ENCODE results near the gene POLR2L. TPM values are rescaled to one million over a fixed set of nuclear protein-coding genes. Genes with fewer than 3 reads are reported as not detected.
A peak's percentile ranks its signal among the peaks of the same experiment; 100 is the strongest.

Gene POLR2L
- total and polyA plus RNA-seq, 2 of the 13 experiments (the other 11 are each of a cell fraction or from before 2014, with no cell fraction given): 104 to 114 TPM

DNA sequence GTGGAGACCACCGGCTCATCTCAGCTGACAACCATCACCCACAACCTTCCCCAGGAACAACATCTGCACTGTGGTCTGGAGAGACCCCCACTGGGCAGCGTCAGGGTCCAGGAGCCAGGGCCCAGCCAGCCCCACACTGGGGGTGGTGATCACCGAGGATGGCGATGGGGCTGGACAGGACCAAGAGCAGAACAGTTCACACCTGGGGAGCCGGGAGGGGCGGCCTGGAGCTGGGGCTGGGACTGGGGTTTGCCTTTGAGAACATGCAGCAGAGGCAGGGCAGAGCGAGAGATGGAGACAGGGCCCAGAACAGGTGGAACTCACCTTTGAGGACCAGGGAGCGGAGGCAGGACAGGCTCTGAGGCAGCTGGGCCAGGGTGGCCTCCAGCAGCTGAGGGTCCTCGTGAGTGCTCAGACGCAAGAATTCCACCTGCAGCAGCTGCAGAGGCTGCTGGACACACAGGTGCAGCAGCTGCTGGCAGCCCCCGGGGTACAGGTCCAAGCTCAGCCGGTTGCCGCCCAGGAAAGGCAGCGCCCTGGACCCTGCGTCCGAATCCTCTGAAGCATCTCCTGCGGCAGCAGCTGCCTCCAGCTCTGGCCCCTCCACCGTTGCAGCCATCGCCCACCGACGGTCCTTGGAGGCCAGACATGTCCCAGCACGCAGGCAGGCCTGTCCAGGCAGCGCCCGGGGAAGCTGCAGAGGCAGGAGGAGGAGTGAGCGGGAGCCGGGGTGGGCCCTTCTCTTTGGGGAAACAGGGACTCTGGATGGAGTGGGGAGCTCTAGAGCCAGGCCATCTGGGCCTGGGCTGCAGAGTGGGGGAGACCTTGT lies 38.3 kb downstream of the POLR2L start (continued):
- TF ChIP-seq ZNF746 (CRISPR knock-in tag; IDR thresholded peaks at IDR 0.05) (0 out of 2 replicates have a peak, but pooled peaks have one; percentile 35), CBFB (CRISPR knock-in tag; IDR thresholded peaks at IDR 0.05) (0 out of 2 replicates have a peak, but pooled peaks have one; percentile 26), AGO1 (IDR thresholded peaks at IDR 0.05; ENCODE audit: low read depth, low read length, poor library complexity, severe bottlenecking) (peak; percentile 74), AGO2 (optimal IDR thresholded peaks at IDR 0.05; ENCODE audit: low read depth, low read length) (peak; percentile 68), ZNF891 (CRISPR knock-in tag; IDR thresholded peaks at IDR 0.05) (peak; percentile 21; the same call in 1 of the 2 replicates), KDM2A (CRISPR knock-in tag; IDR thresholded peaks at IDR 0.05; ENCODE audit: borderline replicate concordance, low read depth) (peak; percentile 22; the same call in 1 of the 2 replicates), MYNN (CRISPR knock-in tag; IDR thresholded peaks at IDR 0.05; ENCODE audit: low read depth) (no peak), ZFX (CRISPR knock-in tag; IDR thresholded peaks at IDR 0.05; ENCODE audit: low read depth) (peak; percentile 48; the same call in 1 of the 2 replicates), REPIN1 (CRISPR knock-in tag; IDR thresholded peaks at IDR 0.05; ENCODE audit: borderline replicate concordance, low read depth) (no peak), DPF2 (CRISPR knock-in tag; IDR thresholded peaks at IDR 0.05; ENCODE audit: borderline replicate concordance, low read depth) (0 out of 2 replicates have a peak, but pooled peaks have one; percentile 18)
- TF ChIP-seq, protein P1, sequence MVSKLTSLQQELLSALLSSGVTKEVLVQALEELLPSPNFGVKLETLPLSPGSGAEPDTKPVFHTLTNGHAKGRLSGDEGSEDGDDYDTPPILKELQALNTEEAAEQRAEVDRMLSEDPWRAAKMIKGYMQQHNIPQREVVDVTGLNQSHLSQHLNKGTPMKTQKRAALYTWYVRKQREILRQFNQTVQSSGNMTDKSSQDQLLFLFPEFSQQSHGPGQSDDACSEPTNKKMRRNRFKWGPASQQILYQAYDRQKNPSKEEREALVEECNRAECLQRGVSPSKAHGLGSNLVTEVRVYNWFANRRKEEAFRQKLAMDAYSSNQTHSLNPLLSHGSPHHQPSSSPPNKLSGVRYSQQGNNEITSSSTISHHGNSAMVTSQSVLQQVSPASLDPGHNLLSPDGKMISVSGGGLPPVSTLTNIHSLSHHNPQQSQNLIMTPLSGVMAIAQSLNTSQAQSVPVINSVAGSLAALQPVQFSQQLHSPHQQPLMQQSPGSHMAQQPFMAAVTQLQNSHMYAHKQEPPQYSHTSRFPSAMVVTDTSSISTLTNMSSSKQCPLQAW (CRISPR knock-in tag; IDR thresholded peaks at IDR 0.05): peak; percentile 62; the same call in 1 of the 2 replicates
- TF ChIP-seq, protein P2, sequence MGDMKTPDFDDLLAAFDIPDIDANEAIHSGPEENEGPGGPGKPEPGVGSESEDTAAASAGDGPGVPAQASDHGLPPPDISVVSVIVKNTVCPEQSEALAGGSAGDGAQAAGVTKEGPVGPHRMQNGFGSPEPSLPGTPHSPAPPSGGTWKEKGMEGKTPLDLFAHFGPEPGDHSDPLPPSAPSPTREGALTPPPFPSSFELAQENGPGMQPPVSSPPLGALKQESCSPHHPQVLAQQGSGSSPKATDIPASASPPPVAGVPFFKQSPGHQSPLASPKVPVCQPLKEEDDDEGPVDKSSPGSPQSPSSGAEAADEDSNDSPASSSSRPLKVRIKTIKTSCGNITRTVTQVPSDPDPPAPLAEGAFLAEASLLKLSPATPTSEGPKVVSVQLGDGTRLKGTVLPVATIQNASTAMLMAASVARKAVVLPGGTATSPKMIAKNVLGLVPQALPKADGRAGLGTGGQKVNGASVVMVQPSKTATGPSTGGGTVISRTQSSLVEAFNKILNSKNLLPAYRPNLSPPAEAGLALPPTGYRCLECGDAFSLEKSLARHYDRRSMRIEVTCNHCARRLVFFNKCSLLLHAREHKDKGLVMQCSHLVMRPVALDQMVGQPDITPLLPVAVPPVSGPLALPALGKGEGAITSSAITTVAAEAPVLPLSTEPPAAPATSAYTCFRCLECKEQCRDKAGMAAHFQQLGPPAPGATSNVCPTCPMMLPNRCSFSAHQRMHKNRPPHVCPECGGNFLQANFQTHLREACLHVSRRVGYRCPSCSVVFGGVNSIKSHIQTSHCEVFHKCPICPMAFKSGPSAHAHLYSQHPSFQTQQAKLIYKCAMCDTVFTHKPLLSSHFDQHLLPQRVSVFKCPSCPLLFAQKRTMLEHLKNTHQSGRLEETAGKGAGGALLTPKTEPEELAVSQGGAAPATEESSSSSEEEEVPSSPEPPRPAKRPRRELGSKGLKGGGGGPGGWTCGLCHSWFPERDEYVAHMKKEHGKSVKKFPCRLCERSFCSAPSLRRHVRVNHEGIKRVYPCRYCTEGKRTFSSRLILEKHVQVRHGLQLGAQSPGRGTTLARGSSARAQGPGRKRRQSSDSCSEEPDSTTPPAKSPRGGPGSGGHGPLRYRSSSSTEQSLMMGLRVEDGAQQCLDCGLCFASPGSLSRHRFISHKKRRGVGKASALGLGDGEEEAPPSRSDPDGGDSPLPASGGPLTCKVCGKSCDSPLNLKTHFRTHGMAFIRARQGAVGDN (CRISPR knock-in tag; IDR thresholded peaks at IDR 0.05): peak; percentile 55
- TF ChIP-seq, protein P3, sequence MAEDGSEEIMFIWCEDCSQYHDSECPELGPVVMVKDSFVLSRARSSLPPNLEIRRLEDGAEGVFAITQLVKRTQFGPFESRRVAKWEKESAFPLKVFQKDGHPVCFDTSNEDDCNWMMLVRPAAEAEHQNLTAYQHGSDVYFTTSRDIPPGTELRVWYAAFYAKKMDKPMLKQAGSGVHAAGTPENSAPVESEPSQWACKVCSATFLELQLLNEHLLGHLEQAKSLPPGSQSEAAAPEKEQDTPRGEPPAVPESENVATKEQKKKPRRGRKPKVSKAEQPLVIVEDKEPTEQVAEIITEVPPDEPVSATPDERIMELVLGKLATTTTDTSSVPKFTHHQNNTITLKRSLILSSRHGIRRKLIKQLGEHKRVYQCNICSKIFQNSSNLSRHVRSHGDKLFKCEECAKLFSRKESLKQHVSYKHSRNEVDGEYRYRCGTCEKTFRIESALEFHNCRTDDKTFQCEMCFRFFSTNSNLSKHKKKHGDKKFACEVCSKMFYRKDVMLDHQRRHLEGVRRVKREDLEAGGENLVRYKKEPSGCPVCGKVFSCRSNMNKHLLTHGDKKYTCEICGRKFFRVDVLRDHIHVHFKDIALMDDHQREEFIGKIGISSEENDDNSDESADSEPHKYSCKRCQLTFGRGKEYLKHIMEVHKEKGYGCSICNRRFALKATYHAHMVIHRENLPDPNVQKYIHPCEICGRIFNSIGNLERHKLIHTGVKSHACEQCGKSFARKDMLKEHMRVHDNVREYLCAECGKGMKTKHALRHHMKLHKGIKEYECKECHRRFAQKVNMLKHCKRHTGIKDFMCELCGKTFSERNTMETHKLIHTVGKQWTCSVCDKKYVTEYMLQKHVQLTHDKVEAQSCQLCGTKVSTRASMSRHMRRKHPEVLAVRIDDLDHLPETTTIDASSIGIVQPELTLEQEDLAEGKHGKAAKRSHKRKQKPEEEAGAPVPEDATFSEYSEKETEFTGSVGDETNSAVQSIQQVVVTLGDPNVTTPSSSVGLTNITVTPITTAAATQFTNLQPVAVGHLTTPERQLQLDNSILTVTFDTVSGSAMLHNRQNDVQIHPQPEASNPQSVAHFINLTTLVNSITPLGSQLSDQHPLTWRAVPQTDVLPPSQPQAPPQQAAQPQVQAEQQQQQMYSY (CRISPR knock-in tag; IDR thresholded peaks at IDR 0.05): no peak
